Neural cell (in vitro differentiated cells): Measurements from ENCODE around the gene ODAPH. TPM values are rescaled to one million over a fixed set of nuclear protein-coding genes. Genes with fewer than 3 reads are reported as not detected.

ENCODE experiments used
- H2AFZ ChIP-seq: fragments of 200-600, 300-800 bp; sonication (generic), shearing (Covaris generic); 2 replicates; pipeline ENCODE4 v1.6.0; 2014; ENCODE audit warnings: low read depth, mild to moderate bottlenecking, antibody characterized with exemption, low read length, moderate library complexity
- H3F3A ChIP-seq: fragments of 200-600 bp; shearing (Covaris generic); 2 replicates; pipeline ENCODE4 v1.6.1; 2016; ENCODE audit warnings: mild to moderate bottlenecking, moderate library complexity, mixed read lengths, antibody characterized with exemption, low read length; ENCODE audit not compliant: insufficient read depth, poor library complexity, severe bottlenecking
- H3K27ac ChIP-seq: fragments of 200-600, 300-800 bp; sonication (generic), shearing (Covaris generic); 2 replicates; pipeline ENCODE4 v1.5.1; 2014; ENCODE audit warnings: mild to moderate bottlenecking, low read length, moderate library complexity
- H3K27me3 ChIP-seq: fragments of 300-800, 200-600 bp; sonication (generic), shearing (Covaris generic); 2 replicates; pipeline ENCODE4 v1.6.0; 2014; ENCODE audit warnings: mild to moderate bottlenecking, low read depth, low read length, moderate library complexity; ENCODE audit not compliant: insufficient read depth
- H3K36me3 ChIP-seq: fragments of 300-800, 200-600 bp; sonication (generic), shearing (Covaris generic); 2 replicates; pipeline ENCODE4 v1.5.1; 2014; ENCODE audit warnings: mild to moderate bottlenecking, antibody characterized with exemption, low read length, moderate library complexity; ENCODE audit not compliant: insufficient read depth
- H3K4me2 ChIP-seq: fragments of 300-800, 200-600 bp; sonication (generic), shearing (Covaris generic); 2 replicates; pipeline ENCODE4 v1.6.0; 2014; ENCODE audit warnings: mild to moderate bottlenecking, low read length
- H3K4me3 ChIP-seq: fragments of 300-800, 200-600 bp; sonication (generic), shearing (Covaris generic); 2 replicates; pipeline ENCODE4 v1.5.1; 2014; ENCODE audit warnings: mild to moderate bottlenecking, low read length, moderate library complexity
- H3K79me2 ChIP-seq: fragments of 200-600 bp; shearing (Covaris generic); replicated peaks from 2 replicates; pipeline ENCODE4 v1.6.0; 2014; ENCODE audit warnings: mild to moderate bottlenecking, low read length, moderate library complexity; ENCODE audit not compliant: insufficient read depth
- H3K9ac ChIP-seq: fragments of 300-800, 200-600 bp; sonication (generic), shearing (Covaris generic); 2 replicates; pipeline ENCODE4 v1.6.1; 2016; ENCODE audit warnings: mild to moderate bottlenecking, low read length, mixed read lengths
- H3K9me2 ChIP-seq: fragments of 200-600 bp; shearing (Covaris generic); 2 replicates; pipeline ENCODE4 v1.6.1; 2016; ENCODE audit warnings: mild to moderate bottlenecking, low read length, mixed read lengths; ENCODE audit not compliant: insufficient read depth
- H3K9me3 ChIP-seq: fragments of 200-600, 300-800 bp; sonication (generic), shearing (Covaris generic); 2 replicates; pipeline ENCODE4 v1.6.1; 2016; ENCODE audit warnings: mild to moderate bottlenecking, mixed run types, low read length, moderate library complexity, mixed read lengths
- H4K20me1 ChIP-seq: fragments of 200-600 bp; shearing (Covaris generic); 2 replicates; pipeline ENCODE4 v1.6.1; 2016; ENCODE audit warnings: mild to moderate bottlenecking, mixed run types; ENCODE audit not compliant: insufficient read depth
- CTCF ChIP-seq: fragments of 450-650 bp; IDR thresholded peaks from 2 replicates; pipeline ENCODE4 v1.5.1; 2014; ENCODE audit warnings: antibody characterized with exemption, mild to moderate bottlenecking, moderate library complexity; ENCODE audit not compliant: poor library complexity, severe bottlenecking
- EP300 ChIP-seq: fragments of 450-650 bp; conservative IDR thresholded peaks from 2 replicates; pipeline ENCODE4 v1.6.1; 2014; ENCODE audit warnings: antibody characterized with exemption, mild to moderate bottlenecking, moderate library complexity; ENCODE audit not compliant: poor library complexity, severe bottlenecking
- EZH2 ChIP-seq: fragments of 200-600, 300-800 bp; shearing (Covaris generic), sonication (generic); IDR thresholded peaks from 2 replicates; pipeline ENCODE4 v1.6.1; 2014; ENCODE audit warnings: antibody characterized with exemption, low read length, borderline replicate concordance, mild to moderate bottlenecking; ENCODE audit not compliant: insufficient read depth, poor library complexity, severe bottlenecking
- MXI1 ChIP-seq: fragments of 450-650 bp; conservative IDR thresholded peaks from 2 replicates; pipeline ENCODE4 v1.6.1; 2014; ENCODE audit warnings: antibody characterized with exemption, mild to moderate bottlenecking; ENCODE audit not compliant: poor library complexity, severe bottlenecking
- POLR2AphosphoS5 ChIP-seq: IDR thresholded peaks from 2 replicates; pipeline ENCODE4 v1.6.1; 2012
- RAD21 ChIP-seq: fragments of 450-650 bp; conservative IDR thresholded peaks from 2 replicates; pipeline ENCODE4 v1.6.1; 2014; ENCODE audit warnings: antibody characterized with exemption, mild to moderate bottlenecking, moderate library complexity
- REST ChIP-seq: IDR thresholded peaks from 2 replicates; pipeline ENCODE4 v1.6.1; 2012; ENCODE audit warnings: borderline replicate concordance
- SMC3 ChIP-seq: fragments of 450-650 bp; conservative IDR thresholded peaks from 2 replicates; pipeline ENCODE4 v1.6.1; 2014; ENCODE audit warnings: antibody characterized with exemption, mild to moderate bottlenecking, moderate library complexity; ENCODE audit not compliant: poor library complexity
- TAF1 ChIP-seq: IDR thresholded peaks from 2 replicates; pipeline ENCODE4 v1.6.1; 2012; ENCODE audit warnings: low read depth
- polyA plus RNA-seq: library from polyadenylated mRNA; depleted of rRNA; stranded (reverse); fragments of >200 nt; gene quantifications from 2 replicates; pipeline ENCODE4 v1.2.3, GENCODE V29; 2014

ODAPH gene
- polyA plus RNA-seq, 1 donor from 2014 or later: 0.17 TPM

- no peaks in the 10 kb centered on the region for H3K36me3 ChIP-seq
- no peaks in the 10 kb centered on the region for H3K9me2 ChIP-seq
- H3K27ac ChIP-seq: peak overlapping the region; percentile 99
- H2AFZ ChIP-seq: peak overlapping the region; percentile 97
- peaks cover 9% of the 10 kb centered on the region for H3F3A ChIP-seq
- peak overlapping the region; percentile 85 for H3K4me2 ChIP-seq
- H3K9ac ChIP-seq: peak overlapping the region; percentile 95
- no peaks in the 10 kb centered on the region for H3K9me3 ChIP-seq
- H4K20me1 ChIP-seq: no peaks in the 10 kb centered on the region
- no peak for TF ChIP-seq SMC3
- no peak for TF ChIP-seq TAF1
- TF ChIP-seq POLR2AphosphoS5: no peak
- TF ChIP-seq REST: no peak
- TF ChIP-seq EP300: no peak
- no peak for TF ChIP-seq MXI1
- TF ChIP-seq EZH2: no peak
- TF ChIP-seq CTCF: no peak
- TF ChIP-seq RAD21: no peak
- H3K79me2 ChIP-seq: peaks cover 64% of the 10 kb centered on the region
- no peaks in the 10 kb centered on the region for H3K27me3 ChIP-seq
- peak overlapping the region; percentile 79 for H3K4me3 ChIP-seq
Observed at GRCh38 chr4:75513526-75514130, 42.2 kb upstream of the ODAPH start.

- TF ChIP-seq EP300: peak; percentile 66
- TF ChIP-seq CTCF: peak; percentile 45
- TF ChIP-seq TAF1: peak; percentile 84
- TF ChIP-seq MXI1: peak; percentile 78
- peak; percentile 50 for TF ChIP-seq SMC3
- peak; percentile 100 for TF ChIP-seq POLR2AphosphoS5
- no peak for TF ChIP-seq EZH2
- TF ChIP-seq RAD21: no peak
- peak; percentile 79 for TF ChIP-seq REST
- H3F3A ChIP-seq: peaks cover 9% of the 10 kb centered on the region
- H3K27me3 ChIP-seq: no peaks in the 10 kb centered on the region
- H4K20me1 ChIP-seq: no peaks in the 10 kb centered on the region
- no peaks in the 10 kb centered on the region for H3K9me2 ChIP-seq
- H3K9me3 ChIP-seq: no peaks in the 10 kb centered on the region
- peak within 1 kb of the TSS; percentile 97 for H2AFZ ChIP-seq
- peak within 1 kb of the TSS; percentile 79 for H3K4me3 ChIP-seq
- no peaks in the 10 kb centered on the region for H3K36me3 ChIP-seq
- H3K79me2 ChIP-seq: peaks cover 65% of the 10 kb centered on the region
- H3K27ac ChIP-seq: peak within 1 kb of the TSS; percentile 99
- peak within 1 kb of the TSS; percentile 99 for H3K4me2 ChIP-seq
- peak within 1 kb of the TSS; percentile 95 for H3K9ac ChIP-seq
Observed at GRCh38 chr4:75514131-75514948, 41.5 kb upstream of the ODAPH start, which contains the start of the genes RCHY1 and THAP6. TSS of gene RCHY1 (minus strand) at chr4:75514403. CDS start at chr4:75514286, 117 bp downstream. TSS of gene THAP6 (plus strand) at chr4:75514473. CDS start at chr4:75515453, 980 bp downstream.
